ENCODE measurements around the gene AURKA. TPM values are rescaled to one million over a fixed set of nuclear protein-coding genes. Genes with fewer than 3 reads are reported as not detected.

The AURKA gene
- total RNA-seq, 5 donors from 2014 or later (not counting 1 experiment from before 2014, with no cell fraction given): 1.3 to 2.3 (median 2.0) TPM

GRCh38 chr20:56380375-56380774, 11.6 kb downstream of the AURKA start:
- Histone ChIP-seq H3K36me3 (ENCODE audit: control insufficient read depth in 2 of 2, extremely low read depth in 1 of 2, insufficient read depth in 1 of 2, low read length in 1 of 2) (peaks cover 0 to 5% of the 10 kb centered on the region in 2 donors), H3K9me3 (no peaks in the 10 kb centered on the region), H3K27me3 (replicated peaks in 1 of 2; ENCODE audit: control insufficient read depth in 2 of 2, extremely low read depth in 1 of 2, insufficient read depth in 2 of 2, low read length in 1 of 2) (no peaks in the 10 kb centered on the region), H3K4me1 (ENCODE audit: control insufficient read depth in 1 of 2, extremely low read depth in 1 of 2, insufficient read depth in 2 of 2, low read length in 2 of 2) (no peaks in the 10 kb centered on the region), H3K27ac (ENCODE audit: low read length) (no peak overlapping the region), H3K4me3 (ENCODE audit: control insufficient read depth in 1 of 2, extremely low read depth in 1 of 2, low read length in 1 of 2) (no peak overlapping the region)
- Mint-ChIP-seq H3K4me1 (peaks cover 0 to 8% (median 0%) of the 10 kb centered on the region in 3 donors), H3K36me3 (peaks cover 14% of the 10 kb centered on the region), H3K27ac (no peak overlapping the region), H3K27me3 (no peaks in the 10 kb centered on the region), H3K4me3 (no peak overlapping the region), H3K9me3 (no peaks in the 10 kb centered on the region)
- DNase-seq (no peak), ATAC-seq (replicated peaks in 1 of 4) (no peak)
- CTCF ChIA-PET: interaction anchor here in 1 of 2 donors (0.6 to 0.7 kb wide), 2 partner anchors 80 to 966 kb away, joined by 3 to 6 read pairs; no protein-coding TSS in a partner anchor
- WGBS (ENCODE audit: insufficient coverage): no CpG with 5 or more reads among the region's 1 CpG
- POLR2A ChIA-PET: interaction anchor here in 1 of 2 donors (0.6 kb wide), 1 partner anchor 63 kb away, joined by 3 read pairs; no protein-coding TSS in a partner anchor

GRCh38 chr20:56378386-56378785, 13.6 kb downstream of the AURKA start:
- no peak for DNase-seq
- H3K4me1 ChIP-seq (ENCODE audit: control insufficient read depth in 1 of 2, extremely low read depth in 1 of 2, insufficient read depth in 2 of 2, low read length in 2 of 2): no peaks in the 10 kb centered on the region
- CTCF ChIA-PET: interaction anchor here in 1 of 2 donors (0.9 kb wide), 1 partner anchor 158 kb away, joined by 3 read pairs; no protein-coding TSS in a partner anchor
- Mint-ChIP-seq H3K9me3 (no peaks in the 10 kb centered on the region), H3K27ac (no peak overlapping the region), H3K27me3 (no peaks in the 10 kb centered on the region), H3K4me3 (no peak overlapping the region), H3K4me1 (peaks cover 0 to 8% (median 0%) of the 10 kb centered on the region in 3 donors), H3K36me3 (peaks cover 9% of the 10 kb centered on the region)
- peaks cover 0 to 5% of the 10 kb centered on the region in 2 donors for H3K36me3 ChIP-seq (ENCODE audit: control insufficient read depth in 2 of 2, extremely low read depth in 1 of 2, insufficient read depth in 1 of 2, low read length in 1 of 2)
- WGBS (ENCODE audit: insufficient coverage): no CpG with 5 or more reads among the region's 3 CpGs
- H3K4me3 ChIP-seq (ENCODE audit: control insufficient read depth in 1 of 2, extremely low read depth in 1 of 2, low read length in 1 of 2): no peak overlapping the region
- ATAC-seq (replicated peaks in 1 of 4): no peak
- H3K27ac ChIP-seq (ENCODE audit: low read length): no peak overlapping the region
- POLR2A ChIA-PET: interaction anchor here (0.6 kb wide), 2 partner anchors 35 to 1020 kb away, joined by 4 to 6 read pairs; no protein-coding TSS in a partner anchor
- H3K9me3 ChIP-seq: no peaks in the 10 kb centered on the region
- H3K27me3 ChIP-seq (replicated peaks in 1 of 2; ENCODE audit: control insufficient read depth in 2 of 2, extremely low read depth in 1 of 2, insufficient read depth in 2 of 2, low read length in 1 of 2): no peaks in the 10 kb centered on the region

- H3K27me3 ChIP-seq (replicated peaks in 1 of 2; ENCODE audit: control insufficient read depth in 2 of 2, extremely low read depth in 1 of 2, insufficient read depth in 2 of 2, low read length in 1 of 2): no peaks in the 10 kb centered on the region
- no peaks in the 10 kb centered on the region for H3K4me1 ChIP-seq (ENCODE audit: control insufficient read depth in 1 of 2, extremely low read depth in 1 of 2, insufficient read depth in 2 of 2, low read length in 2 of 2)
- WGBS (ENCODE audit: insufficient coverage): 100% methylated on average over 1 of the region's 2 CpGs
- H3K36me3 Mint-ChIP-seq: peaks cover 9% of the 10 kb centered on the region
- H3K9me3 ChIP-seq: no peaks in the 10 kb centered on the region
- no peak overlapping the region for H3K4me3 Mint-ChIP-seq
- ATAC-seq (replicated peaks in 1 of 4) (no peak), DNase-seq (no peak)
- ChIA-PET POLR2A (no interaction called here), CTCF (no interaction called here)
- H3K27ac Mint-ChIP-seq: no peak overlapping the region
- H3K27ac ChIP-seq (ENCODE audit: low read length): no peak overlapping the region
- H3K27me3 Mint-ChIP-seq: no peaks in the 10 kb centered on the region
- no peaks in the 10 kb centered on the region for H3K9me3 Mint-ChIP-seq
- no peaks in the 10 kb centered on the region for H3K36me3 ChIP-seq (ENCODE audit: control insufficient read depth in 2 of 2, extremely low read depth in 1 of 2, insufficient read depth in 1 of 2, low read length in 1 of 2)
- H3K4me3 ChIP-seq (ENCODE audit: control insufficient read depth in 1 of 2, extremely low read depth in 1 of 2, low read length in 1 of 2): no peak overlapping the region
- peaks cover 0 to 14% (median 7%) of the 10 kb centered on the region in 3 donors for H3K4me1 Mint-ChIP-seq
Measured at GRCh38 chr20:56376331-56376730, 15.7 kb downstream of the AURKA start.

- Histone ChIP-seq H3K27ac (ENCODE audit: low read length) (no peak overlapping the region), H3K9me3 (no peaks in the 10 kb centered on the region), H3K27me3 (replicated peaks in 1 of 2; ENCODE audit: control insufficient read depth in 2 of 2, extremely low read depth in 1 of 2, insufficient read depth in 2 of 2, low read length in 1 of 2) (no peaks in the 10 kb centered on the region), H3K4me3 (ENCODE audit: control insufficient read depth in 1 of 2, extremely low read depth in 1 of 2, low read length in 1 of 2) (no peak overlapping the region), H3K36me3 (ENCODE audit: control insufficient read depth in 2 of 2, extremely low read depth in 1 of 2, insufficient read depth in 1 of 2, low read length in 1 of 2) (no peaks in the 10 kb centered on the region), H3K4me1 (ENCODE audit: control insufficient read depth in 1 of 2, extremely low read depth in 1 of 2, insufficient read depth in 2 of 2, low read length in 2 of 2) (no peaks in the 10 kb centered on the region)
- POLR2A ChIA-PET: no interaction called here
- WGBS (ENCODE audit: insufficient coverage): no CpG with 5 or more reads among the region's 1 CpG
- CTCF ChIA-PET: no interaction called here
- Mint-ChIP-seq H3K27ac (no peak overlapping the region), H3K4me3 (no peak overlapping the region), H3K36me3 (peaks cover 24% of the 10 kb centered on the region), H3K27me3 (no peaks in the 10 kb centered on the region), H3K9me3 (no peaks in the 10 kb centered on the region), H3K4me1 (peaks cover 0 to 14% (median 7%) of the 10 kb centered on the region in 3 donors)
- DNase-seq (peak in 1 of 35 experiments; percentile 12), ATAC-seq (replicated peaks in 1 of 4) (peak in 1 of 4 experiments; percentile 45)
Measured at GRCh38 chr20:56373942-56374341, 18.1 kb downstream of the AURKA start.

GRCh38 chr20:56372850-56373249, 19.2 kb downstream of the AURKA start:
- H3K9me3 Mint-ChIP-seq: no peaks in the 10 kb centered on the region
- ATAC-seq (replicated peaks in 1 of 4) (peak in 1 of 4 experiments; percentile 24), DNase-seq (no peak)
- H3K4me1 Mint-ChIP-seq: peaks cover 0 to 14% (median 7%) of the 10 kb centered on the region in 3 donors
- WGBS (ENCODE audit: insufficient coverage): 22% methylated on average over 1 of the region's 1 CpG
- peak overlapping the region; percentile 22 to 45 for H3K27ac Mint-ChIP-seq
- CTCF ChIA-PET: interaction anchor here in 1 of 2 donors (0.7 kb wide), 1 partner anchor 1683 kb away, joined by 3 read pairs; no protein-coding TSS in a partner anchor
- H3K27me3 Mint-ChIP-seq: no peaks in the 10 kb centered on the region
- H3K27ac ChIP-seq (ENCODE audit: low read length): peak overlapping the region; percentile 21
- no peak overlapping the region for H3K4me3 ChIP-seq (ENCODE audit: control insufficient read depth in 1 of 2, extremely low read depth in 1 of 2, low read length in 1 of 2)
- no peak overlapping the region for H3K4me3 Mint-ChIP-seq
- peaks cover 0 to 2% of the 10 kb centered on the region in 2 donors for H3K36me3 ChIP-seq (ENCODE audit: control insufficient read depth in 2 of 2, extremely low read depth in 1 of 2, insufficient read depth in 1 of 2, low read length in 1 of 2)
- POLR2A ChIA-PET: no interaction called here
- H3K27me3 ChIP-seq (replicated peaks in 1 of 2; ENCODE audit: control insufficient read depth in 2 of 2, extremely low read depth in 1 of 2, insufficient read depth in 2 of 2, low read length in 1 of 2): no peaks in the 10 kb centered on the region
- no peaks in the 10 kb centered on the region for H3K4me1 ChIP-seq (ENCODE audit: control insufficient read depth in 1 of 2, extremely low read depth in 1 of 2, insufficient read depth in 2 of 2, low read length in 2 of 2)
- peaks cover 25% of the 10 kb centered on the region for H3K36me3 Mint-ChIP-seq
- no peaks in the 10 kb centered on the region for H3K9me3 ChIP-seq

GRCh38 chr20:56371977-56372376, 20.0 kb downstream of the AURKA start:
- POLR2A ChIA-PET: no interaction called here
- H3K36me3 Mint-ChIP-seq: peaks cover 28% of the 10 kb centered on the region
- H3K27me3 Mint-ChIP-seq: no peaks in the 10 kb centered on the region

More at GRCh38 chr20:56371977-56372376, 20.0 kb downstream of the AURKA start:
- Mint-ChIP-seq H3K9me3 (no peaks in the 10 kb centered on the region), H3K4me3 (no peak overlapping the region), H3K4me1 (peaks cover 0 to 14% (median 7%) of the 10 kb centered on the region in 3 donors), H3K27ac (no peak overlapping the region)
- H3K4me3 ChIP-seq (ENCODE audit: control insufficient read depth in 1 of 2, extremely low read depth in 1 of 2, low read length in 1 of 2): no peak overlapping the region
- H3K9me3 ChIP-seq: no peaks in the 10 kb centered on the region
- 100% methylated on average over 5 of the region's 11 CpGs for WGBS (ENCODE audit: insufficient coverage)
- DNase-seq (no peak), ATAC-seq (replicated peaks in 1 of 4) (no peak)
- CTCF ChIA-PET: no interaction called here
- H3K4me1 ChIP-seq (ENCODE audit: control insufficient read depth in 1 of 2, extremely low read depth in 1 of 2, insufficient read depth in 2 of 2, low read length in 2 of 2): no peaks in the 10 kb centered on the region
- H3K27ac ChIP-seq (ENCODE audit: low read length): no peak overlapping the region
- peaks cover 0 to 2% of the 10 kb centered on the region in 2 donors for H3K36me3 ChIP-seq (ENCODE audit: control insufficient read depth in 2 of 2, extremely low read depth in 1 of 2, insufficient read depth in 1 of 2, low read length in 1 of 2)
- no peaks in the 10 kb centered on the region for H3K27me3 ChIP-seq (replicated peaks in 1 of 2; ENCODE audit: control insufficient read depth in 2 of 2, extremely low read depth in 1 of 2, insufficient read depth in 2 of 2, low read length in 1 of 2)

Measured in T-cell (primary cell).